HG03064 (cell line): ENCODE data around the gene GALK2.
A peak's percentile ranks its signal among the peaks of the same experiment; 100 is the strongest.
"Not testable (repeated sequence)": the region's sequence is repeated elsewhere in the genome, so short reads cannot be mapped to it uniquely, and the experiment has no call there.

ENCODE experiments used
- ATAC-seq: cut with Tn5 transposase; IDR thresholded peaks from one replicate; pipeline ENCODE4 v1.9.1; 2021; ENCODE audit warnings: low read depth; ENCODE audit not compliant: unreplicated experiment

The GALK2 gene

DNA sequence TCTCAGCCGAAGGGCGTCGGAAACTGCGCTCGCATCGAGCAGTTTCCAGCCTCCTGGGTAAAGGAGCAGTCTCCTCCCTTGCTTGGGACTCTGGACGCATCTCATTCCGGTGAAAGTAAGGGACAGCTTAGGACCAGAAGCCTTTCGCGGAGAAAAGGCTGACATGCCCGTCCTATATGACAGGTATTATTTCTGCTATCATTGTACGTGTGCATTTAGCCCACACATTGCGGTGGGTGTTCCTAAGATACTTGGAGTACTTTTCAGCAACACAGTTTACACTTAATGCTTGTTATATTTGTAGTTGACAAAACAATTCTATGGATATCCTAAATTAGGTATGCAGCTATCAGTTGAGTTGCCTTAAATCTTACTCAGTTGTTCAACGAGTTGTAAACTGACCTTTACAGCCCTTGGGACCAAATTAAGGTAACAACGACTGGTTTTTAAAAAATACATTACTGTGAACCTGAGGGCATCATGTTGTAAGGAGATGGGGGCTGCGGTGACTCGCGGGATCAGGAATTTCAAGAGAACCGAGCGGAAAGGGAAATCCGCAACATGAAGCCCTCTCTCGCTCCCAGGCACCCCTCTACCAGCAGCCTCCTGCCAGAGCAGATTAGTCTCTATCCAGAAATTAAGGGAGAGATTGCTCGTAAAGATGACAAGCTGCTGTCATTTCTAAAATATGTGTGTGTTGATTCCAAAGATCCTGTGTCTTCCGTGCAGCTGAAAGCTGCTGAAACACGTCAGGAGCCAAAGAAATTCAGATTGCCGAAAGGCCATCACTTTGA is 14.0 kb upstream of the GALK2 start:
- no peak for ATAC-seq

DNA sequence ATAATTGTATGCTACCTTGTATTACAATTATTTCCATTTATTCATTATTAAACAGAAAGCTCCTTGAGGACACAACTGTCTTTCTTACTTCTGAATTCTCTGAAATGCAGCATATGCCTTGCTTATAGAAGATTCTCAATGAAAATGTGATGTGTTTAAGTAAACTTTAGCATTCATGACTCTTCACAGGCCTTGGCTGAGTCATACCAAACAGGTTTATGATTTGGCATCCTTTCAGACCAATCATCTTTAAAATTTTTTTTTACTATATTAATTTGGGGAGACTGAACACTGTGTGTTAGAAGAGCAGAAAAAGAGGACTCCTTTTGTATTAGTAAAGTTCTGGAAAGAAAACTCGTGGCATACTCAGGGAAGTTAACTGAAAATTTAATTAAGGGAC is 6.4 kb upstream of the GALK2 start:
- no peak for ATAC-seq

DNA sequence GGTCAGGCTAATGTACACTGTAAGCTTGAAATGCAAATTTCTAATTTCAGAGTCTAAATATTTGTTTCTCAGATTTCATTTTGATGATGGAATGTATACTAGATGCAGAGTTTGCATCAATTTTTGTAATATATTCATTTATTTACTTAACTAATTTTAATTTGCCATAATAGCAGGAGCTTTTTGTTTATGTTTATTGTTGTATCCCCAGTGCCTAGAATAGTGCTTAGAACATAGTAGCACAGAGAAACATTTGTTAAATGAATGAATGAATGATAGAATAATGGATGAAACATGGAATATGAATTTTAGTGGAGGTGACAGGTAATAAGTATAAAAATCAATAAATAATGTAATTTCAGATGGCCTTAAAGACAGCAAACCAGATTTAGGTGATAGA is 5.2 kb upstream of the GALK2 start:
- ATAC-seq: no peak

GRCh38 chr15:49168016-49168415 is 2.0 kb upstream of the GALK2 start:
- no peak for ATAC-seq

DNA sequence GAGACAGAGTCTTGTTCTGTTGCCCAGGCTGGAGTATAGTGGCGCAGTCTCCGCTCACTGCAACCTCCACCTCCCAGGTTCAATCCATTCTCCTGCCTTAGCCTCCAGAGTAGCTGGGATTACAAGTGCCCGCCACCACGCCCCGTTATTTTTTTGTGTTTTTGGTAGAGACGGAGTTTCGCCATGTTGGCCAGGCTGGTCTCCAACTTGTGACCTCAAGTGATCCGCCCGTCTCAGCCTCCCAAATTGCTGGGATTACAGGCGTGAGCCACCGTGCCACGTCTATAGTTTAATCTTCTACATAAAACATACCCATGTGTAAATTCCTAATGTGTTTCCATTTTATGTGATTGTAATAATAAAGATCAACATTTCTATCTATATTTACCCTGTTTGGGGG is 1.7 kb downstream of the GALK2 start:
- ATAC-seq: no peak

GRCh38 chr15:49174902-49175301 is 4.9 kb downstream of the GALK2 start:
- ATAC-seq: no peak

DNA sequence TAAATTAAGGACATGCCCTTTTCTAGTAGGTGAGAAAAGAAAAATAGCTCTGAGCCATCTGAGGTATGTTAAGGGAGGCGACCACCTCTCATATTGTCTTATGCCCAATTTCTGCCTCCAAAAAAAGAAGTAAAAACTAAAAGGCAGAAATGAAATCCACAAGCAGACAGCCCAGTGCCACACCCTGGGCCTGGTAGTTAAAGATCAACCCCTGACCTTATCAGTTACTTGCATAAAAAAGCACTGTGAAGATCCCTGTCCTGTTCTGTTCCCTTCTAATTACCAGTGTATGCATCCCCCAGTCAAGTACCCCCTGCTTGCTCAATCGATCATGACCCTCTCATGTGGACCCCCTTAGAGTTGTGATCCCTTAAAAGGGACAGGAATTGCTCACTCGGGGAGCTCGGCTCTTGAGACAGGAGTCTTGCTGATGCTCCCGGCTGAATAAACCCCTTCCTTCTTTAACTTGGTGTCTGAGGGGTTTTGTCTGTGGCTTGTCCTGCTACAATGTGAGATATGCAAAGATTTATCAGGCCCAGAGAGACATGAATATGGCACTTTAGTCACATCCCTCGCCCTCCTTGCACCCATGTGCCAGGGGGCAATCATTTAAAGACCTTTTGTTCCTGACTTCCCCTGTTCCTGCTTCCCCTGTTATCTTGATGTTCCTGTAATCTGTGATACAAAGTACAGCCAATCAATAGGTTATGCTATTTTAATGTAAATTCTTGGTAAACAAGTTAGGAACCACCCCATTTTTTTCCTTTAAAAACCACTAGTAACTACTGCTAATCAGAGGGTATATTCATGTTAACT is 5.7 kb downstream of the GALK2 start:
- not testable (repeated sequence) for ATAC-seq

GRCh38 chr15:49178497-49178896 is 8.4 kb downstream of the GALK2 start:
- ATAC-seq: no peak

- no peak for ATAC-seq
Measured at GRCh38 chr15:49179433-49180190, 9.6 kb downstream of the GALK2 start.

DNA sequence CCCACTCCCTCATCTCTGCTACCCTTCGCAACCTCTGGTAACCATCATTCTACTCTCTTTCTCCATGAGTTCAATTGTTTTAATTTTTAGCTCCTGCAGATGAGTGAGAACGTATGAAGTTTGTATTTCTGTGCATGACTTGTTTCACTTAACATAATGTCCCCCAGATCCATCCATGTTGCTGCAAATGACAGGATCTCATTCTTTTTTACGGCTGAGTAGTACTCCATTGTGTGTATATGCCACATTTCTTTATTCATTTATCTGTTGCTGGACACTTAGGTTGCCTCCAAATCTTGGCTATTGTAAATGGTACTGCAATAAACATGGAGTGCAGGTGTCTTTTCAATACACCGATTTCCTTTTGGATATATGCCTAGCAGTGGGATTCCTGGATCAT is 12.1 kb downstream of the GALK2 start:
- ATAC-seq: no peak

DNA sequence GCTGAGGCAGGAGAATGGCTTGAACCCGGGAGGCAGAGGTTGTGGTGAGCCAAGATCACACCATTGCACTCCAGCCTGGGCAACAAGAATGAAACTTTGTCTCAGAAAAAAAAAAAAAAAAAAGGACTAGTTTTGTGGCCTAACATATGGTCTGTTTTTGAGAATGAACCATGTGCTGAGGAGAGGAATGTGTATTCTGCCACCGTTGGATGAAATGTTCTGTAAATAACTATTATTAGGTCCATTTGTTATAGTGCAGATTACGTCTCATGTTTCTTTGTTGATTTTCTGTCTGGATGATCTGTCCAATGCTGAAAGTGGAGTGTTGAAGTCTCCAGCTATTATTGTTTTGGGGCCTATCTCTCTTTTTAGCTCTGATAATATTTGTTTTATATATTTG is 13.7 kb downstream of the GALK2 start:
- not testable (repeated sequence) for ATAC-seq

DNA sequence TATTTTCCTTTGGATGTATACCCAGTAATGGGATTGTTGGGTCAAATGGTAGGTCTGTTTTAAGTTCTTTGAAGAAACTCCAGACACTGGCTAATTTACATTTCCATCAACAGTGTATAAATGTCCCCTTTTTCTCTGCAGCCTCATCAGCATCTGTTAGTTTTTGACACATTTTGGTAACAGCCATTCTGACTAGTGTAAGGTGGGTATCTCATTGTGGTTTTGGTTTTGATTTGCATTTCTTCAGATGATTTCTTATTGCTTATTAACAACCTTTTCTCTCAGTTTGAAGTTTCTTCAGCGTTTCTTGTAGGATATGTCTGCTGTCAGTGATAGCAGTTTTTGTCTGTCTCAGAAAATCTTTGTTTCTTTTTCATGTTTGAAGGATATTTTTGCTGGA is 15.4 kb downstream of the GALK2 start:
- ATAC-seq: peak; percentile 67

- no peak for ATAC-seq
Measured at GRCh38 chr15:49187549-49188245, 17.6 kb downstream of the GALK2 start.

GRCh38 chr15:49188933-49189332 is 18.9 kb downstream of the GALK2 start:
- no peak for ATAC-seq

DNA sequence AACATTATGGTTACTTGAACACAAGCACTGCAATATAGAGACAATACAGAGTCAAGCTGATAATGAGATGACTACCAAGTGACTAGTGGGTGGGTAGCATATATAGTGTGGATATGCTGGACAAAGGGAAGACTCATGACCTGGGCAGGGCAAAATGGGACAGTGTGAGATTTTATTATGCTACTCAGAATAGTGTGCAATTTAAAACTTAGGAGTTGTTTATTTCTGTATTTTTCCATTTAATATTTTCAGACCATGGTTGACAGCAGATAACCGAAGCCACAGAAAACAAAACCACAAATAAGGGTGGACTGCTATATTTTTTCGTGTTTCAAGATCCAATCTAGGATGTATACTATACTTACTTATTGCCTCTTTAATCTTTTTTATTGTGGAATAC is 19.6 kb downstream of the GALK2 start:
- ATAC-seq: no peak

DNA sequence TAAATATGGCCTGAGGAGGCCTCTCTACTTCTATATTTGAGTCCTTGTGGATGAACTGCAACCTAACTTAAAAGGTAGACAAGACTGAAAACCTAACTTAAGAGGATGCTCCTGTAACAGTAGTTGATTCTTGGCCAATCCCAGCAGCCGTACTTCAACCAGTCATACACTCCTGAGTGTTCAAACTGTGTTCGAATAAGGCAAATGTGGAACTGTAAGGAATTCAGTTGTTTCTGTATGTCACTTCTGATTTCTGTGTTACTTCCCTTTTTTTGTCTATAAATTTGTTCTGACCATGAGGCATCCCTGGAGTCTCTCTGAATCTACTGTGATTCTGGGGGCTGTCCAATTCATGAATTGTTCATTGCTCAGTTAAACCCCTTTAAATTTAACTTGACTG is 20.5 kb downstream of the GALK2 start:
- ATAC-seq: no peak

DNA sequence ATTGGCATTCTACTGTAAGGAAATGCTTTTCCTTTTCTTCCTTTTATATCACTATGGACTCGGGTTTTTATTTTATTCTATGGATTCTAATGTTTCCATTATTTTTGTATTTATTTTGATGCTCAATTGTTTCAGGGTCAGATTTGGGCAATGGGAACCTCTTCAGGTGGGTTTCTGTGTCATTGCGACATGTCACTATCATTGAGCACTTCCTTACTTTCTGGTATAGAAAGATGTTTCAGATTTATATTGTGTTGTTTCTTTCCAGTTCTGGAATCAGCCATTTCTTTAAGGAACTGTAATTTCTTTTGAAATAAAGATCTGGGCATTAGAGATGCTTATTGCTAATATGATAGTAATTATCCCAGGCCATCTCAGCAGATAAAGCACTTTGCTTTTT is 21.8 kb downstream of the GALK2 start:
- no peak for ATAC-seq

DNA sequence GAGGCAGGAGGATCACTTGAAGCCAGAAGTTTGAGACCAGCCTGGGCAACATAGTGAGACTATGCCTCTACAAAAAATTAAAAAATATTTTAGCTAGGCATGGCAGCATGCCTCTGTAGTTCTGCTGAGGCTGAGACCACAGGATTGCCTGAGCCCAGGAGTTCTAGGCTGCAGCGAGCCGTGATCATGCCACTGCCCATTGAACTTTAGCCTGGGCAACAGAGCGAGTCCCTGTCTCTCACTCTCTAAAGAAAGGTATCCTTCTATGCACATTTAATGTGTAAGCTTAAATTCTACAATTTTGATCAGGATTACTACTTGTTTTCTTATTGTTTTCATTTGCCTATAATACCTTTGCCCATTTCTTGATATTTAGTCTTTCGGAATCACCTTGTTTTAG is 26.8 kb downstream of the GALK2 start:
- ATAC-seq: no peak

GRCh38 chr15:49199666-49200065 is 29.6 kb downstream of the GALK2 start:
- no peak for ATAC-seq

- no peak for ATAC-seq
Measured at GRCh38 chr15:49200347-49200746, 30.3 kb downstream of the GALK2 start.

GRCh38 chr15:49208102-49208501 is 38.1 kb downstream of the GALK2 start:
- ATAC-seq: not testable (repeated sequence)
